COLO668 (cell line): ENCODE results near the gene WRNIP1.

Experiments
- DNase-seq: peaks from one replicate; lab custom pipeline; 2025; ENCODE audit not compliant: unreplicated experiment; lab: John Stamatoyannopoulos, UW

Gene WRNIP1

DNA sequence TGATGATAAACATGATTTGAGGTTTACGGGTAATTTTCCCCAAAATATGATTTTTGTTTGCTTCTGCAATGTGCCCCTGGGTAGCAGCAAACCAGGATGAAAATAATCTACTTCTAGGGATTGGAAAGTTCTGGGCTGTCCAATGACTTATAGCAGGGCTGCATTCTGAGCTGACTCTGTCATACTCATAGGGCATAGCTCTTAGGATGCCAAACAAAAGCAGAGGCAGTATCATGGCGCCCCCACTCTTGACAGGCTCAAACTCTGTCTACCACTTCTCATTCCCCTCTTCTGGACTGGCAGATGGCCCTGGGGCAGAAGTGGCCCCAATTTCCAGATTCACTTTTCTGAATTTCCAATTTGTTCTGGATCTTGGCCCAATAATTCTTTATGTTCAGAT is 66.2 kb downstream of the WRNIP1 start:
- DNase-seq, result no peak

DNA sequence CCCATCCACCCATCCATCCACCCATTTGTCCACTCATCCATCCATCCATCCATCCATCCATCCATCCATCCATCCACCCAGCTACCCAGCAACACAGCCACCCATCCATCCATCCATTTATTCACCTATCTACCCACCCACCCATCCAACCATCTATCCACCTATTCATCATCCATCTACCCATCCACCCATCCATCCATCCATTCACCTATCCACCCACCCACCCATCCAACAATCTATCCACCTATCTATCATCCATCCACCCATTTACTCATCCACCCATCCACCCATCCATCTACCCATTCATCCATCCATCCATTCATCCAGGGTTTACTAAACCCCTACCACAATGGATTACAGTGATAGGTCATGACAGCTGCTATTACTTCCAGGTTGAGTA is 69.1 kb downstream of the WRNIP1 start:
- no peak for DNase-seq
